ENCODE results near the gene NOLC1. TPM values are rescaled to one million over a fixed set of nuclear protein-coding genes. Genes with fewer than 3 reads are reported as not detected.

Gene NOLC1
- total and polyA plus RNA-seq, 10 of the 15 experiments (the other 5 are each of a cell fraction or from before 2014, with no cell fraction given): 91.7 to 244 (median 128) TPM

DNA sequence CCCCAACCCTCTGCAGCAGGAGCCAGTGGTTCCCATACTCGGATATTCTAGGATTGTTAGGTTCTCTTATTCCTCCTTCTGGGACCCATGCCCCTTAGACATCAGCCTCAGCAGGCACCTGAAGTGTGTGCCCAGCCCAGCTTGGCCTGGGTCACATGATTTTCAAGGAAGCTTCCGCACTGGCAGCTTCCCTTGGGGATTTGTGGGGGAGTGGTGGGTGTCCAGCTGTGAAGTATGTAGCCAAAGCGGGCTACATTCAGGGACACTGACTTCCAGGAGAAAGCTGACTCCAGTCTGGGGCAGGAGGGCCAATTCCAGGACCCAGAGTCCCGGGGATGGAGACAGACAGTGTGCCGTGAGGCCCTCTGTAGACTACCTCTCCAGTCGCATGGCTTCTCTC, 33.3 kb upstream of the NOLC1 start (continued):
- TF ChIP-seq, protein P1, sequence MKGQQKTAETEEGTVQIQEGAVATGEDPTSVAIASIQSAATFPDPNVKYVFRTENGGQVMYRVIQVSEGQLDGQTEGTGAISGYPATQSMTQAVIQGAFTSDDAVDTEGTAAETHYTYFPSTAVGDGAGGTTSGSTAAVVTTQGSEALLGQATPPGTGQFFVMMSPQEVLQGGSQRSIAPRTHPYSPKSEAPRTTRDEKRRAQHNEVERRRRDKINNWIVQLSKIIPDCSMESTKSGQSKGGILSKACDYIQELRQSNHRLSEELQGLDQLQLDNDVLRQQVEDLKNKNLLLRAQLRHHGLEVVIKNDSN (IDR thresholded peaks at IDR 0.05; ENCODE audit: borderline replicate concordance, extremely low read length, insufficient read depth, low read depth, low read length): peak; percentile 21
- TF ChIP-seq DPF2 (IDR thresholded peaks at IDR 0.05) (no peak), MEF2B (IDR thresholded peaks at IDR 0.05; ENCODE audit: partially characterized antibody, poor library complexity, severe bottlenecking) (peak; percentile 82)

- Histone ChIP-seq H3K9me3 (replicated peaks; ENCODE audit: control insufficient read depth, insufficient read depth, low read length) (no peaks in the 10 kb centered on the region), H2AFZ (ENCODE audit: control insufficient read depth, low read depth, low read length) (peak overlapping the region; percentile 91), H3K27ac (ENCODE audit: control insufficient read depth, insufficient read depth) (peak overlapping the region; percentile 90), H3K4me1 (ENCODE audit: control insufficient read depth, insufficient read depth, low read length) (peaks cover 47% of the 10 kb centered on the region), H3K36me3 (ENCODE audit: control insufficient read depth in 2 of 2, insufficient read depth in 2 of 2, low read length in 1 of 2) (no peaks in the 10 kb centered on the region; a peak in 1 of 4 replicates), H3K9ac (ENCODE audit: control insufficient read depth, insufficient read depth, low read length) (peak overlapping the region; percentile 88), H3K79me2 (ENCODE audit: control insufficient read depth, insufficient read depth, low read length) (peaks cover 55% of the 10 kb centered on the region), H3K4me3 (peak overlapping the region; percentile 98), H3K4me2 (ENCODE audit: control insufficient read depth, insufficient read depth) (peak overlapping the region; percentile 99), H4K20me1 (ENCODE audit: control insufficient read depth, insufficient read depth) (no peaks in the 10 kb centered on the region), H3K27me3 (replicated peaks in 1 of 2; ENCODE audit: control insufficient read depth in 2 of 2, insufficient read depth in 2 of 2, low read length in 1 of 2) (no peaks in the 10 kb centered on the region)
- peak; percentile 56 for FAIRE-seq
- ChIA-PET SMC1A (ENCODE audit: uncharacterized antibody, unreplicated experiment) (interaction anchor here (0.8 to 1.8 kb wide), 4 partner anchors 8 to 110 kb away, joined by 3 to 7 read pairs (median 4); partner anchors contain the start of genes NOLC1 and PPRC1), POLR2A (interaction anchor here (0.7 to 1.4 kb wide), 6 partner anchors 12 to 384 kb away, joined by 3 to 6 read pairs (median 3); partner anchors contain the start of genes OGA and SUFU), CTCF (interaction anchor here (0.6 to 2.0 kb wide), 6 partner anchors 12 to 279 kb away, joined by 3 to 16 read pairs (median 4); partner anchors contain the start of gene PPRC1), RAD21 (ENCODE audit: unreplicated experiment) (interaction anchor here (1.0 to 1.4 kb wide), 2 partner anchors 110 to 279 kb away, joined by 3 to 8 read pairs; no protein-coding TSS in a partner anchor)
- no peak for DNase-seq (ENCODE audit: low read depth, low spot score)
- intact Hi-C loops (cut with micrococcal nuclease; ENCODE audit: unreplicated experiment): loop anchor here (1.0 to 5.0 kb wide), 2 partner anchors 13 to 282 kb away; no protein-coding TSS in a partner anchor
- 1% methylated on average over 20 of the region's 22 CpGs for WGBS (ENCODE audit: insufficient coverage, insufficient replicate concordance, low lambda C conversion rate, missing lambda C conversion rate)
- in situ Hi-C loops (cut with MboI): no loop called here
- no TSS peak for BruUV-seq (replicated peaks)
- peak; percentile 37 for ATAC-seq
- TF ChIP-seq RFX5 (IDR thresholded peaks at IDR 0.05; ENCODE audit: low read depth, low read length) (no peak), BACH1 (IDR thresholded peaks at IDR 0.05; ENCODE audit: borderline replicate concordance) (no peak), CTCF (IDR thresholded peaks at IDR 0.05 in 2 of 3, conservative IDR thresholded peaks at IDR 0.05 in 1 of 3; ENCODE audit: control insufficient read depth in 2 of 3, extremely low read depth in 1 of 3, insufficient read depth in 1 of 3, low read depth in 3 of 3, low read length in 3 of 3) (no peak), SUZ12 (IDR thresholded peaks at IDR 0.05; ENCODE audit: unreplicated experiment) (no peak), E2F4 (IDR thresholded peaks at IDR 0.05; ENCODE audit: low read depth, low read length) (no peak), TCF7 (IDR thresholded peaks at IDR 0.05; ENCODE audit: borderline replicate concordance) (no peak), SMAD5 (IDR thresholded peaks at IDR 0.05; ENCODE audit: low read depth) (no peak), ATF7 (IDR thresholded peaks at IDR 0.05; ENCODE audit: low read depth) (peak; percentile 65)
- TF ChIP-seq, protein P1 (IDR thresholded peaks at IDR 0.05; ENCODE audit: borderline replicate concordance, extremely low read length, insufficient read depth, low read depth, low read length): no peak
- TF ChIP-seq, protein P2, sequence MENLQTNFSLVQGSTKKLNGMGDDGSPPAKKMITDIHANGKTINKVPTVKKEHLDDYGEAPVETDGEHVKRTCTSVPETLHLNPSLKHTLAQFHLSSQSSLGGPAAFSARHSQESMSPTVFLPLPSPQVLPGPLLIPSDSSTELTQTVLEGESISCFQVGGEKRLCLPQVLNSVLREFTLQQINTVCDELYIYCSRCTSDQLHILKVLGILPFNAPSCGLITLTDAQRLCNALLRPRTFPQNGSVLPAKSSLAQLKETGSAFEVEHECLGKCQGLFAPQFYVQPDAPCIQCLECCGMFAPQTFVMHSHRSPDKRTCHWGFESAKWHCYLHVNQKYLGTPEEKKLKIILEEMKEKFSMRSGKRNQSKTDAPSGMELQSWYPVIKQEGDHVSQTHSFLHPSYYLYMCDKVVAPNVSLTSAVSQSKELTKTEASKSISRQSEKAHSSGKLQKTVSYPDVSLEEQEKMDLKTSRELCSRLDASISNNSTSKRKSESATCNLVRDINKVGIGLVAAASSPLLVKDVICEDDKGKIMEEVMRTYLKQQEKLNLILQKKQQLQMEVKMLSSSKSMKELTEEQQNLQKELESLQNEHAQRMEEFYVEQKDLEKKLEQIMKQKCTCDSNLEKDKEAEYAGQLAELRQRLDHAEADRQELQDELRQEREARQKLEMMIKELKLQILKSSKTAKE (IDR thresholded peaks at IDR 0.05; ENCODE audit: low read depth, poor library complexity, severe bottlenecking): no peak
Measured at GRCh38 chr10:102119417-102120141, 32.6 kb upstream of the NOLC1 start.
